ENCODE results near the gene MAGI1. TPM values are rescaled to one million over a fixed set of nuclear protein-coding genes. Genes with fewer than 3 reads are reported as not detected.

Gene MAGI1
- total RNA-seq, 3 donors from 2014 or later (not counting 1 experiment from before 2014, with no cell fraction given), result not detected

GRCh38 chr3:65879372-65879771 lies 159.3 kb downstream of the MAGI1 start:
- Mint-ChIP-seq H3K4me3 (no peak overlapping the region), H3K36me3 (no peaks in the 10 kb centered on the region)

GRCh38 chr3:65878831-65879230 lies 159.9 kb downstream of the MAGI1 start:
- DNase-seq, result no peak
- Mint-ChIP-seq H3K27me3 (ENCODE audit: low read depth in 2 of 2) (no peaks in the 10 kb centered on the region), H3K9me3 (peaks cover 2% of the 10 kb centered on the region in 2 donors), H3K4me1 (no peaks in the 10 kb centered on the region), H3K4me3 (no peak overlapping the region), H3K27ac (no peak overlapping the region), H3K36me3 (no peaks in the 10 kb centered on the region)
- H3K9me3 ChIP-seq (ENCODE audit: control insufficient read depth, insufficient read depth, low read length), result no peaks in the 10 kb centered on the region
- TF ChIP-seq CTCF (IDR thresholded peaks at IDR 0.05), result no peak
- H3K27me3 ChIP-seq (ENCODE audit: control insufficient read depth, insufficient read depth, low read length), result no peaks in the 10 kb centered on the region
- no peak overlapping the region for H3K27ac ChIP-seq (ENCODE audit: low read length)
- H3K4me1 ChIP-seq (ENCODE audit: control insufficient read depth, insufficient read depth, low read length), result no peaks in the 10 kb centered on the region
- ATAC-seq, result no peak
- 71% methylated on average over 5 of the region's 6 CpGs for WGBS (ENCODE audit: insufficient coverage)
- H3K36me3 ChIP-seq (ENCODE audit: control insufficient read depth, insufficient read depth, low read length), result no peaks in the 10 kb centered on the region
- H3K4me3 ChIP-seq (ENCODE audit: low read length), result no peak overlapping the region
- intact Hi-C loops (cut with micrococcal nuclease), result no loop called here

More at GRCh38 chr3:65879372-65879771, 159.3 kb downstream of the MAGI1 start:
- H3K27ac ChIP-seq (ENCODE audit: low read length), result no peak overlapping the region
- intact Hi-C loops (cut with micrococcal nuclease), result no loop called here
- H3K9me3 ChIP-seq (ENCODE audit: control insufficient read depth, insufficient read depth, low read length), result no peaks in the 10 kb centered on the region
- Mint-ChIP-seq H3K9me3 (peaks cover 2% of the 10 kb centered on the region in 2 donors), H3K27me3 (ENCODE audit: low read depth in 2 of 2) (no peaks in the 10 kb centered on the region), H3K4me1 (no peaks in the 10 kb centered on the region), H3K27ac (no peak overlapping the region)
- ATAC-seq, result no peak
- WGBS (ENCODE audit: insufficient coverage), result no CpG with 5 or more reads among the region's 1 CpG
- H3K4me1 ChIP-seq (ENCODE audit: control insufficient read depth, insufficient read depth, low read length), result no peaks in the 10 kb centered on the region
- no peaks in the 10 kb centered on the region for H3K27me3 ChIP-seq (ENCODE audit: control insufficient read depth, insufficient read depth, low read length)
- no peak overlapping the region for H3K4me3 ChIP-seq (ENCODE audit: low read length)
- no peak for DNase-seq
- TF ChIP-seq CTCF (IDR thresholded peaks at IDR 0.05), result no peak
- no peaks in the 10 kb centered on the region for H3K36me3 ChIP-seq (ENCODE audit: control insufficient read depth, insufficient read depth, low read length)

GRCh38 chr3:65877160-65877559 lies 161.6 kb downstream of the MAGI1 start:
- Histone ChIP-seq H3K4me3 (ENCODE audit: low read length) (no peak overlapping the region), H3K27ac (ENCODE audit: low read length) (no peak overlapping the region), H3K9me3 (ENCODE audit: control insufficient read depth, insufficient read depth, low read length) (no peaks in the 10 kb centered on the region), H3K36me3 (ENCODE audit: control insufficient read depth, insufficient read depth, low read length) (no peaks in the 10 kb centered on the region), H3K4me1 (ENCODE audit: control insufficient read depth, insufficient read depth, low read length) (no peaks in the 10 kb centered on the region), H3K27me3 (ENCODE audit: control insufficient read depth, insufficient read depth, low read length) (no peaks in the 10 kb centered on the region)
- ATAC-seq (no peak), DNase-seq (no peak)
- Mint-ChIP-seq H3K27me3 (ENCODE audit: low read depth in 2 of 2) (no peaks in the 10 kb centered on the region), H3K4me3 (no peak overlapping the region), H3K4me1 (no peaks in the 10 kb centered on the region), H3K9me3 (no peaks in the 10 kb centered on the region), H3K27ac (no peak overlapping the region), H3K36me3 (no peaks in the 10 kb centered on the region)
- no peak for TF ChIP-seq CTCF (IDR thresholded peaks at IDR 0.05)
- intact Hi-C loops (cut with micrococcal nuclease), result no loop called here
- 69% methylated on average over 2 of the region's 2 CpGs for WGBS (ENCODE audit: insufficient coverage)

- DNase-seq (no peak), ATAC-seq (no peak)
- peaks cover 0 to 2% of the 10 kb centered on the region in 2 donors for H3K9me3 Mint-ChIP-seq
- H3K27ac Mint-ChIP-seq, result no peak overlapping the region
- H3K4me1 Mint-ChIP-seq, result no peaks in the 10 kb centered on the region
- no peaks in the 10 kb centered on the region for H3K27me3 Mint-ChIP-seq (ENCODE audit: low read depth in 2 of 2)
- H3K36me3 Mint-ChIP-seq, result no peaks in the 10 kb centered on the region
- Histone ChIP-seq H3K36me3 (ENCODE audit: control insufficient read depth, insufficient read depth, low read length) (no peaks in the 10 kb centered on the region), H3K4me3 (ENCODE audit: low read length) (no peak overlapping the region), H3K9me3 (ENCODE audit: control insufficient read depth, insufficient read depth, low read length) (no peaks in the 10 kb centered on the region), H3K4me1 (ENCODE audit: control insufficient read depth, insufficient read depth, low read length) (no peaks in the 10 kb centered on the region), H3K27me3 (ENCODE audit: control insufficient read depth, insufficient read depth, low read length) (no peaks in the 10 kb centered on the region), H3K27ac (ENCODE audit: low read length) (no peak overlapping the region)
- 87% methylated on average over 3 of the region's 3 CpGs for WGBS (ENCODE audit: insufficient coverage)
- intact Hi-C loops (cut with micrococcal nuclease), result no loop called here
- no peak for TF ChIP-seq CTCF (IDR thresholded peaks at IDR 0.05)
- H3K4me3 Mint-ChIP-seq, result no peak overlapping the region
Measured at GRCh38 chr3:65876028-65876420, 162.7 kb downstream of the MAGI1 start.

All from natural killer cell (primary cell).